ENCODE measurements around the gene PAXX. TPM values are rescaled to one million over a fixed set of nuclear protein-coding genes. Genes with fewer than 3 reads are reported as not detected.

Gene PAXX
- total RNA-seq, 1 experiment from 2014 or later = 89.0 TPM

- Histone ChIP-seq H3K27ac (ENCODE audit: low read depth, low read length) (no peak overlapping the region), H3K4me2 (ENCODE audit: low read length) (no peak overlapping the region), H3K79me2 (ENCODE audit: insufficient read depth, low read length) (no peaks in the 10 kb centered on the region), H3K9ac (ENCODE audit: low read length) (no peak overlapping the region), H3K4me1 (ENCODE audit: control insufficient read depth in 1 of 2, insufficient read depth in 2 of 2, low read length in 2 of 2) (peaks cover 17 to 36% of the 10 kb centered on the region in 2 experiments), H3K9me3 (ENCODE audit: control insufficient read depth in 1 of 2, insufficient read depth in 1 of 2, low read depth in 1 of 2, low read length in 2 of 2) (no peaks in the 10 kb centered on the region), H3K27me3 (ENCODE audit: insufficient read depth, low read length) (no peaks in the 10 kb centered on the region), H4K20me1 (ENCODE audit: insufficient read depth) (no peaks in the 10 kb centered on the region), H3K4me3 (replicated peaks in 1 of 2; ENCODE audit: low read depth in 1 of 2, low read length in 2 of 2) (no peak overlapping the region), H3K36me3 (ENCODE audit: control insufficient read depth in 1 of 2, insufficient read depth in 2 of 2, low read length in 2 of 2) (no peaks in the 10 kb centered on the region), H3K9me2 (ENCODE audit: insufficient read depth) (no peaks in the 10 kb centered on the region), H2AFZ (ENCODE audit: low read depth, low read length, poor library complexity, severe bottlenecking) (no peak overlapping the region)
- no peak for DNase-seq (ENCODE audit: low read depth, low spot score)
- BruUV-seq (replicated peaks) = no TSS peak
- TF ChIP-seq SRF (IDR thresholded peaks at IDR 0.05; ENCODE audit: low read depth) = no peak
- no peak for TF ChIP-seq ZNF274 (IDR thresholded peaks at IDR 0.05; ENCODE audit: low read depth, low read length)
- no peak for TF ChIP-seq CBX3 (IDR thresholded peaks at IDR 0.05; ENCODE audit: low read depth)
- TF ChIP-seq EGR1 (IDR thresholded peaks at IDR 0.05; ENCODE audit: low read depth) = no peak
- TF ChIP-seq TCF7L2 (IDR thresholded peaks at IDR 0.05; ENCODE audit: borderline replicate concordance, extremely low read depth, insufficient read depth, insufficient read length) = no peak
- no peak for TF ChIP-seq YY1 (IDR thresholded peaks at IDR 0.05; ENCODE audit: extremely low read depth, insufficient replicate concordance, low read depth, low read length)
- no peak for TF ChIP-seq CEBPB (IDR thresholded peaks at IDR 0.05; ENCODE audit: low read depth)
- TF ChIP-seq, protein P1, sequence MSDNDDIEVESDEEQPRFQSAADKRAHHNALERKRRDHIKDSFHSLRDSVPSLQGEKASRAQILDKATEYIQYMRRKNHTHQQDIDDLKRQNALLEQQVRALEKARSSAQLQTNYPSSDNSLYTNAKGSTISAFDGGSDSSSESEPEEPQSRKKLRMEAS (IDR thresholded peaks at IDR 0.05) = no peak
- no peak for TF ChIP-seq SIN3A (IDR thresholded peaks at IDR 0.05; ENCODE audit: low read depth)
- no peak for TF ChIP-seq POLR2AphosphoS5 (IDR thresholded peaks at IDR 0.05; ENCODE audit: low read depth, low read length)
- TF ChIP-seq JUND (IDR thresholded peaks at IDR 0.05) = no peak
- TF ChIP-seq EZH2phosphoT487 (IDR thresholded peaks at IDR 0.05; ENCODE audit: borderline replicate concordance) = no peak
- TF ChIP-seq ZBTB33 (IDR thresholded peaks at IDR 0.05; ENCODE audit: extremely low read depth, insufficient replicate concordance, low read length) = no peak
- no peak for TF ChIP-seq CTCF (IDR thresholded peaks at IDR 0.05 in 2 of 3, conservative IDR thresholded peaks at IDR 0.05 in 1 of 3; ENCODE audit: borderline replicate concordance in 1 of 3, insufficient read depth in 1 of 3, low read depth in 2 of 3, low read length in 2 of 3)
- no peak for TF ChIP-seq POLR2A (IDR thresholded peaks at IDR 0.05; ENCODE audit: borderline replicate concordance, extremely low read depth, insufficient read depth, insufficient read length)
- TF ChIP-seq FOSL1 (IDR thresholded peaks at IDR 0.05; ENCODE audit: low read depth) = no peak
- TF ChIP-seq ZFX (IDR thresholded peaks at IDR 0.05) = no peak
- TF ChIP-seq, protein P2, sequence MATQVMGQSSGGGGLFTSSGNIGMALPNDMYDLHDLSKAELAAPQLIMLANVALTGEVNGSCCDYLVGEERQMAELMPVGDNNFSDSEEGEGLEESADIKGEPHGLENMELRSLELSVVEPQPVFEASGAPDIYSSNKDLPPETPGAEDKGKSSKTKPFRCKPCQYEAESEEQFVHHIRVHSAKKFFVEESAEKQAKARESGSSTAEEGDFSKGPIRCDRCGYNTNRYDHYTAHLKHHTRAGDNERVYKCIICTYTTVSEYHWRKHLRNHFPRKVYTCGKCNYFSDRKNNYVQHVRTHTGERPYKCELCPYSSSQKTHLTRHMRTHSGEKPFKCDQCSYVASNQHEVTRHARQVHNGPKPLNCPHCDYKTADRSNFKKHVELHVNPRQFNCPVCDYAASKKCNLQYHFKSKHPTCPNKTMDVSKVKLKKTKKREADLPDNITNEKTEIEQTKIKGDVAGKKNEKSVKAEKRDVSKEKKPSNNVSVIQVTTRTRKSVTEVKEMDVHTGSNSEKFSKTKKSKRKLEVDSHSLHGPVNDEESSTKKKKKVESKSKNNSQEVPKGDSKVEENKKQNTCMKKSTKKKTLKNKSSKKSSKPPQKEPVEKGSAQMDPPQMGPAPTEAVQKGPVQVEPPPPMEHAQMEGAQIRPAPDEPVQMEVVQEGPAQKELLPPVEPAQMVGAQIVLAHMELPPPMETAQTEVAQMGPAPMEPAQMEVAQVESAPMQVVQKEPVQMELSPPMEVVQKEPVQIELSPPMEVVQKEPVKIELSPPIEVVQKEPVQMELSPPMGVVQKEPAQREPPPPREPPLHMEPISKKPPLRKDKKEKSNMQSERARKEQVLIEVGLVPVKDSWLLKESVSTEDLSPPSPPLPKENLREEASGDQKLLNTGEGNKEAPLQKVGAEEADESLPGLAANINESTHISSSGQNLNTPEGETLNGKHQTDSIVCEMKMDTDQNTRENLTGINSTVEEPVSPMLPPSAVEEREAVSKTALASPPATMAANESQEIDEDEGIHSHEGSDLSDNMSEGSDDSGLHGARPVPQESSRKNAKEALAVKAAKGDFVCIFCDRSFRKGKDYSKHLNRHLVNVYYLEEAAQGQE (IDR thresholded peaks at IDR 0.05; ENCODE audit: low read depth) = no peak
- CTCF ChIA-PET = no interaction called here
- POLR2A ChIA-PET = no interaction called here
- no peak for ATAC-seq
- RAD21 ChIA-PET (ENCODE audit: low non-redundant PET in 1 of 2, low total read pairs in 2 of 2, uncharacterized antibody in 2 of 2, unreplicated experiment in 2 of 2) = no interaction called here
- intact Hi-C loops (cut with micrococcal nuclease) = no loop called here
Measured at GRCh38 chr9:137032858-137033257, 40.6 kb downstream of the PAXX start.

All from HCT116 (cell line).